Esophagus muscularis mucosa (tissue), 4 donors: ENCODE results near the gene PAFAH2.

Source experiments
- EP300 ChIP-seq: sonication (generic); formaldehyde crosslinking; IDR thresholded peaks from one replicate; pipeline ENCODE4 v1.6.1; 2017; ENCODE audit warnings: antibody characterized with exemption
- POLR2A ChIP-seq: fragments of 450-650 bp; IDR thresholded peaks from one replicate; pipeline ENCODE4 v1.6.1; 2017; ENCODE audit warnings: antibody characterized with exemption, moderate library complexity, mild to moderate bottlenecking, low read depth
- TF ChIP-seq, protein P1 (sequence below), 3 experiments: fragments of 200-600 bp in 2 of 3; fragments of 450-650 bp in 1 of 3; sonication (generic) in 2 of 3; IDR thresholded peaks; one replicate each; pipeline ENCODE4 v1.5.1; 2017 to 2019; ENCODE audit warnings: antibody characterized with exemption in 3 of 3, mild to moderate bottlenecking in 2 of 3, moderate library complexity in 1 of 3

DNA sequence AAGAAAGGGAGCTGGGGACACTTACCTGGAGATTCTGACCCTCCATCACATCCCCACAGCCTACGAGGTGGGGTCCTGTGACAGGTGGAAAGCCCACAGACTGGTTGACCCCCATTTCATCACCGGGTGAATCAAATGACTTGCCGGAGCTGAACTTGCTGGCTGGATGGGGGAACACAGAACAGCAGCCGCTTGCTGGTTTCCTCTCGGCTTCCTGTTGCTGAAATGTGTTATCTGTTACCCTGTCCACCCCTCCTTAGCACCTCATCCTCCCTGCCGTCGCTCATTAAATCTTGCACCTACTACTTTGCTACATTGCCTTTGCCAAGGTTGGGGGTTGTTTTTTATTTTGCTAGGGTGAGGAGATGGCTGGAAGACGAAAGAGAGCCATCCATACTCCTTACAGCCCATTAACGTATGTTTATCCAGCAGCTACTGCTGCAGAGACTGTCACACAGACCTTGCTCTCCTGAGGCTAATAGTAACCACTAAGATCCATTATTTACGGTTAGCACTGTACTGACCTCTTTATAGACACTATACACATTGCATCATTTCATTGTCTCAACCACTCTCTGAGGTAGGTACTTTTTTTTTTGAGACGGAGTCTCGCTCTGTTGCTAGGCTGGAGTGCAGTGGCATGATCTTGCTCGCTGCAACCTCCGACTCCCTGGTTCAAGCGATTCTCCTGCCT lies 7.0 kb downstream of the PAFAH2 start:
- TF ChIP-seq, protein P1, sequence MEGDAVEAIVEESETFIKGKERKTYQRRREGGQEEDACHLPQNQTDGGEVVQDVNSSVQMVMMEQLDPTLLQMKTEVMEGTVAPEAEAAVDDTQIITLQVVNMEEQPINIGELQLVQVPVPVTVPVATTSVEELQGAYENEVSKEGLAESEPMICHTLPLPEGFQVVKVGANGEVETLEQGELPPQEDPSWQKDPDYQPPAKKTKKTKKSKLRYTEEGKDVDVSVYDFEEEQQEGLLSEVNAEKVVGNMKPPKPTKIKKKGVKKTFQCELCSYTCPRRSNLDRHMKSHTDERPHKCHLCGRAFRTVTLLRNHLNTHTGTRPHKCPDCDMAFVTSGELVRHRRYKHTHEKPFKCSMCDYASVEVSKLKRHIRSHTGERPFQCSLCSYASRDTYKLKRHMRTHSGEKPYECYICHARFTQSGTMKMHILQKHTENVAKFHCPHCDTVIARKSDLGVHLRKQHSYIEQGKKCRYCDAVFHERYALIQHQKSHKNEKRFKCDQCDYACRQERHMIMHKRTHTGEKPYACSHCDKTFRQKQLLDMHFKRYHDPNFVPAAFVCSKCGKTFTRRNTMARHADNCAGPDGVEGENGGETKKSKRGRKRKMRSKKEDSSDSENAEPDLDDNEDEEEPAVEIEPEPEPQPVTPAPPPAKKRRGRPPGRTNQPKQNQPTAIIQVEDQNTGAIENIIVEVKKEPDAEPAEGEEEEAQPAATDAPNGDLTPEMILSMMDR (IDR thresholded peaks at IDR 0.05): no peak
- no peak for TF ChIP-seq POLR2A
- no peak for TF ChIP-seq EP300
